ENCODE measurements around the gene NTN1.
A peak's percentile ranks its signal among the peaks of the same experiment; 100 is the strongest.
"Not testable (repeated sequence)": the region's sequence is repeated elsewhere in the genome, so short reads cannot be mapped to it uniquely, and the experiment has no call there.

The NTN1 gene

DNA sequence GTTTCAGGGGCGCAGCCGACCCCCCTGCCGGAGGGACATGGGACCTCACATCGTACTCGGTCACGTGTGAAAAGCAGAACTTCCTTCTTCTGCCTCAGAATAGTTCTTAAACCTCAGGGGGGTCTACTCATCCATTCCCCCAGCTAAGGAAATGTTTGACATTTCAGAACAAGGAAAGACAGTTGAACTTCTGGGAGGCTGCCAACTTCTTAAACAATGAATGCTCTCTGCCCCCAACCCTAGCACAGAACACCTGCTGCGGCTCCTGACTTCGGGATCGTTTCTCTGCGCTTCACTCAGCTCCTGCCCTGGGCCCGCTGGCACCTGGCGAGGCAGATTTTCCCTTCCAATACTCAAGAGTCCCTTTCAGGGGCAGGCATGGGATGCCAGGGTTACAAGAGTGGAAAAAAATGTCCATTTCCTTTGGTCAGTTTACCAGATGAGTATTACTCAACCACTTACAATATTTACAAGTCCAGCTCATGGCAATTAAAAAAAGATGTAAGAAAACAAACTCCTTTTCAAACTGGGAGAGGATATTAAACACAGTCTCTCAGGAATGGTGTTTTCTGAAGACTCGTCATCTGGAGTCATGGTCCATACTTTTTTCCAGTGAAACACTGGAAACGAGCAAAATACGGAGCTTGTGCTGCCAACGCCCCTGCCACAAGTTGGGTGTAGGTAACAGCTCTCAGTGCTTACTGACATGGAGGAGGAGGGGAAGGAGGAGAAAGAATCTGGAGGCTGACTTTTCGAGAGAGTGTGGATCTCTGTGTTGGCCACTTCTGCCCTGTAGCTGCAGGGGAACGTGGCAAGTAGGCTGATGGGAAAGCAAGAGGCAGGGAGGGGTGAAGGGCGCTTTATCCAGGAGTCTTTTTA, 235.7 kb downstream of the NTN1 start:
- peak in 1 of 3 donors; percentile 21 for DNase-seq

- DNase-seq: not testable (repeated sequence)
Measured at GRCh38 chr17:9257630-9257965, 236.3 kb downstream of the NTN1 start.

- no peak for DNase-seq
Measured at GRCh38 chr17:9258115-9259015, 237.1 kb downstream of the NTN1 start.

GRCh38 chr17:9259419-9259818, 238.1 kb downstream of the NTN1 start:
- no peak for DNase-seq

DNA sequence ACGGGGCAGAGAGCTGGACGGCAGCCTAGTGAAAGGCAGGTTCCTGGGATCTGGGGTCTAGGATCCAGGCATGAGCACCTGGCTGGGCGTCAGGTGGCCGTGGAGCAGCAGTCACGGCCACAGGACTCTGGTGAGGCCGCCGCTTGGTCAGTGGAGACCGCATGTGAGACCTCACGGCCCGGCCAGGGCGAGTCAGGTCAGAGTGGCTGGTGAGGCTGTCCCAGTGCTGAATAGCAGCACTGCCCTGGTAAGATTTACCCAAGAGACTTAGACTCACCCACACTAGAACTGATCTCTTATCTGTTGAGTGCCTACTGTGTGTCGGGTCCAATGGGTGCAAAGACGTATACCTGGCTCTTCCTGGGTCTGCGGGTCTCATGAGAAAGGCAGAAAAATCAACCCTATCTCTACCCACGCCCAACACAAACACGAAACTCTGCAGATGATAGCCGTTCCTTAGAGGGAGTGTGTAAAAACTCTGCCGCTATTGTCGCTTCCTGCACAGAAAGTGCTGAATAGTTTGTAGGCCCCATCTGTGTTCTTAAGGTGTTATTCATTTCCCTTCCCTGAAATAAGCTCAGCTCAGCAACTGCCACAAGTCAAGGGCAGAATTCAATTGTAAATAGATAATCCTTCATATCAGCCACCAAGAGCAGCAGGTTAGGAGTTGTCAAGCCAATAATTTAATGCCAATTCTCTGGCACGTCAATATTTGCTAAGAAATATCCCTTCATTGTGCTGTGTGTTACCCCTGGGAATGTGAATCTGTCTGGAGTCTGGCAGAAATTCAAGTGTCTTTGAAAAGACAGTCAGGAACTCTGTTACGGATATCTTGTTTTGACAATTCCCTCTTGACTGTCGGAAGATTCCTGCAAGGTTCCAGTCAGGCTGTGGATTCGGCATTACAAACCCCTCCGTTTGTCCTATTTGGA, 240.0 kb downstream of the NTN1 start:
- DNase-seq: no peak

DNA sequence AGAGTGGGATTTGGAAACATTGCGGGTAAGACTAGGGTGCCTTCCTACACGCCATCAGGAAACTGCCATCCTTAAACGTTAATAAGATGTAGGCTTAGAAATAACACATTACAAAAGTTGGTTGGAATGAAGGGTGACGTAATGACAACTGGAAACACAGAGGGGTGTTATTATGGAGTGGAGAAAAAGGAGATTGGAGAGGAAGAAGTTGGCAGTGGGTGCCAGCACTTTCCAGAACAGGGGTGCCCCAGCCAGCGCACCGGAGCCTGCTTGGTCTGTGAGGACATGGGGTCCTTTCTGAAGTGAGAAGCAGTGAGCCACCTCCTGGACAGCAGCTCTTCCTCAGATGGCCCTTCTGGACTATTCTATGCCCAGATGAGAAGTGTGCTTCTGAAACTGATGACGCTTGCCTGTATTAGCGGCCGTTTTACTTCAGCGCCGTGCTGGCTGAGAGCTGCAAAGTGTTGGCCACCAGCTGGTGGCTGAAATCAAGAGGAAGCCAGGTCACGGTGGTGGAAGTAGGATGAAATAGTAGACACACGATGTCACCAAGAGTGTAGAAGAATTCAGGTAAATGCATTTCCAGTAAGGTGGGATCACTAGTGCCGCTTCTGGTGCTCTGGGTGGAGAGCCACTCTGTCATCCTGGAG, 244.8 kb downstream of the NTN1 start:
- DNase-seq: no peak

DNA sequence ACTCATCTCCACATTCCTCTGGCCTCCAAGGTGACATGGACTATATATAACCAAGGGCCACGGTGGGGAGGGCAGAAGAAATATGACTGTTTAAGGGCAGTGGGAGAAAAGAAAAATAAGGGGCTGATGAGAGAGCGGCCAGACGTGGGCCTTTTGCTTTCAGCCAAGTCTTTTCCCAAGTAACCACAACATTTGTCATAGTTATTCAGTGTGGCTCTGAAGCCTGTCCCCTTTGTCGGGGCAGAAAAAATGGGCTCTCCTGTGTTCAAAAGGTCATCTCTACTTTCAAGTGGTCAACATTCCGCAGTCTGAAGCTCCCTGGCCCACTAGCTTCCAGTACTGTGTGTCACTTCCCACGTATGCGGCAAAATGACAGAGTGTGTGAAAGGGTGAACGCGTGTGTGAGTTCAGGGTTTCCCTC, 245.4 kb downstream of the NTN1 start:
- DNase-seq: no peak

DNA sequence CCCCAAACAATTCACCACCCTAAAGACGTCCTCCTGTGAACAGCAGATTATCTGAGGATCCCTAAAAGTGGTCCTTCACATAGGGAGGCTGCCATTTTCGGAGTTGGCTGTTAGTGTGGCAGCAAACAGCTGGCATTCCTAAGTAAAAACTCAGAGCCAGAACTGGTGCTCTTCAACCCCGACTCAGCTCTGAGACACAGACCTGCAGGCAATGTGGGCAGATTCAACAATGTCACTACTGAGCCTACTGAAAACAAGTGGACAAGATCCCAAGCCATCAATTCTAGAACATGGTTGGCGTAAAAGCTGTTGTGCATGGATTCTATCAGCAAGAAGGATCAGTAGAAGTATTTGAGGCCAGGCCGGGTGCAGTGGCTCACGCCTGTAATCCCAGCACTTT, 247.2 kb downstream of the NTN1 start:
- no peak for DNase-seq

GRCh38 chr17:9269350-9270035, 248.2 kb downstream of the NTN1 start:
- no peak for DNase-seq

GRCh38 chr17:9270921-9271320, 249.6 kb downstream of the NTN1 start:
- DNase-seq: no peak

DNA sequence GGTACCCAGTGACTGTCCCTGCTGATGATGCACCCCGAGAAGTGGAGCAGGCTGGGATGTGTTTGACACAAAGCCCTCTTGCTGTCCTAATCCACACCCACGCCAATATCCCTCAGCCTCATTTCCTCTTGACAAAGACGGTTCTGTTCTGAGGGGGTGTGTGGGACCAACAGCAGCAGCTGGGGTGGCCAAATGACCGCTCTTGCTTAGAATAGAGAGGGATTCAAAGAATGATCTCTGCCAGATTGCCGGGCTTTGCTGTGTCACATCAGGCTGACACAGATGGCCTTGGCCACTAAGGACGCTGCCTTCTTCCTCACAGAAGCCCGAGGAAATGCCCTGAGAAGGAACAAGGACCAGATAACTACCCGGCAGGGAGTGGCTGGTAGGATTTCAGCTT, 250.7 kb downstream of the NTN1 start:
- DNase-seq: peak in 1 of 3 donors; percentile 16

DNA sequence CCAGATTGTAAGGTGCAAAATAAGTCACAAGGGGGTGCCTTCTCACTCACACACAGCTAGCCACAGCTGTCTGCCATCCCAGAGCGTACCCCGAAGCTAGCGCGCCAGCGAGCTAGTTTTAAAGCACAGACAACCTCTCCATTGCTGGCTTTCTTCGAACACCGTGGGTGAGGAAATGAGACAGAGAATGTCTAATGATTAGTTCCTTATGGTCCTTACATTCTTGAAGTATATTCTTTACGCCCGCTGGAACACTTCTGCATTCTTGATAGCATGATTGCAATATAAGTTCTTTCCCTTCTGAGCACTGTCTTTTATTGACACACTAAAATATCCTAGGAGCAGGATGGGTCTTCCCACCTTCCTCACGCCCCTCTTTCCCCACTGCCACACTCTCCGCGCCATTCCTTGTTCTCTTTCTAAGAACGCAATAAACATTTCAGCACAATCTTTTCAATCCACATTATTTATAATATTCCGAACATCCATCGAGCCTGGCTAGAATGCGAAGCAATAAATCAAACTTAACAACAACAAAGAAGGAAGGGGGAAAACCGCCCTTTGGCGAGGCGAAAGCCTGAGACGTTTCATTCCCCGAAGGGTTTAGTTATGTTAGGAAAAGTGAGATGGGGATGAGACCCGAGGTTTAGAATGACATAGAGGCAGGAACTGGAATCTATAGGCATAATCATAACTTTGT, 251.3 kb downstream of the NTN1 start:
- no peak for DNase-seq

GRCh38 chr17:9273428-9274391, 252.4 kb downstream of the NTN1 start:
- no peak for DNase-seq

GRCh38 chr17:9274973-9275372, 253.7 kb downstream of the NTN1 start:
- DNase-seq: no peak

GRCh38 chr17:9279893-9280292, 258.6 kb downstream of the NTN1 start:
- DNase-seq: no peak

DNA sequence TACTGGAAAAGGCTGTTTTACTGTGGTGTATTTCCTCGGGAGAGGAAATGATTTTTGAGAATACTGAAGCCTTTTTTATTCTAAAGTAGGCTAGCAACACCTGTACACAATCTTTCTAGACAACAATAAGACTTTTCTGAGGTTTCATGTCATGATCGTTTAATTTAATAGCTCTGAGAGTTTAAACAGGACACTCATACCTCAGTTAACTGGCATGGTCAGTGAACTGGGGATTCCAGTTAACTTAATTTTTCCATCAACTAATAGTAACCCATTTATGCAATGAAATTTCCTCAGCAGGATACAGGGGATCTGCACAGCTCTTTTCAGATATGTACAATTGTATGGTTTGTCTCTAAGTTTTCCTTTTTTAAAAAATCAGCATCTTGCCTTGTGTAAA, 262.6 kb downstream of the NTN1 start:
- no peak for DNase-seq

DNA sequence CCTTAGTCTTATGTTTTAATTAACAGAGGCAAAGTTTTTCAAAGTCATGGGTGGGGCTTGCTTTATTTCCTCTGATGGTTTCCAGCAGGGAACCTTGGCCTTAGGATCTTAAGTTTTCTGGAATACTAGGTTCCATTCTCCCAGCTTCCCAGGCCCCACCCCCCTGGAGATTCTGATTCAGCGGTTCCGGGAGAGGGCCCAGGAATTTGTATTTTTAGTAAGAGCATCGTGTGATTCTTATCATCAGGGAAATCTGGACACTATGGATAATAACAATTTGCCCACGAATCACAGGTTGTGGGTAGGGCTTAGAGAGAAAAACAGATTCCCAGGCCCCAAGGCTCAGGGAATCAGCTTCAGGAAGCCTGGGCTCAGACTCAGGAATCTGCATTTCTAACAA, 263.6 kb downstream of the NTN1 start:
- no peak for DNase-seq

DNA sequence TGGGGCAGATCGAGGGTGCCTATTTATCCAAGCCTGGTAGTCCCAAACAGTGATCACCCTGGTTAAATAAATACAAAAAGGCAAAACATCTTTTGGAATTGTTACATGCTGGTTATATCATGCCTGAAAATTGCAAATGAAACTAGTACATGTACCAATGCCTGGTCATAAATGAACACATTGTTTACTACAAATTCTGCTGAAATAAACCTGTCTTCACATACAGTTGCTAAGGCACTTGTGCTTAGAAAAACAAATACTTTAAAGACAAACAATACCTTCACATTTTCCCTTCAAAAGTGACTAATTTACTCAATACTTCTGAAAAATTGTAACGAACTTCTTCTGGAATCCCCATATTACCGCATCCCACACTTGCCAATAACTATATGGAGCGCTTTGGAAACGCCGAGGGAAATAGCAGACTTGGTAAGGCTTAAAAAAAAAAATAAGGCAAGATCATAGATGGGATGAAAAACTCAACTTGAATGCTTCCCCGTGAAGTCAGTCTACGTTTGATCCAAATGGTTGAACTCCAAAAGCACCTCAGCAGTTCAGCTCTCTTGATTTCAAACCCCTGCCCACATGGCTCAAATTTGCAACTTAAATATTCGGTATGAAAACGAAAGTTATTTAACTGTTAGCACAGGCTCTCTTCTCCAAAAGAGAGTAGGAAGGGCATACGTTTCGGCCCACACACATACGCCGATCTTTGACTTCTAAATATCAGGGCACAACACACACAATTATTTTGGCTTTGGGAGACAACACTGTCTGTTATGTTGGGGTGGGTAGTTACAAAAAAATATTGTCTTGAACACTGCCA, 264.5 kb downstream of the NTN1 start:
- DNase-seq: no peak

DNA sequence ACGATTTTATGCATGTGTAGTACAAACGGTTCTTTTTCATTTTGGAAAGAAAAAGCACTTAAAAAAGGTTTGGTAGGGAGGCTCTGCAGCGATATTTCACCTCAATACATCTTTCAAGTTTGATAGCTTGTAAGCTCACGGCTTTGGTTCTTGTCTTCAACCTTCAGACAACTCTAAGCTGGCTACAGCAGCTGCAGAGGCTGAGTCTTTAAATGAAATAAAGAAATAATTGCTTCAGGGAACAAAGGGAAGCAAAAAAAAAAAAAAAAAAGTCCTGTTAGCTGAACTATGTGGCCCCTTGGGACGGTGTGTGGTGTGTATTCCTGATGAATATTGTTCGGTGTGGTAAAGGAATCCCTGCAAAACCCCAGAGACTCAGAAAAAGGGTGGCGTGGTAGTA, 265.1 kb downstream of the NTN1 start:
- DNase-seq: no peak
